Activated CD4-positive, alpha-beta T cell treated with anti-CD3 and anti-CD28 coated beads, Interleukin-2, amount 50 U/mL, for 4 hours (primary cell): Measurements from ENCODE around the gene MFN1.
"Not testable (repeated sequence)": the region's sequence is repeated elsewhere in the genome, so short reads cannot be mapped to it uniquely, and the experiment has no call there.

ENCODE experiments used
- DNase-seq, 2 experiments: peaks; one replicate each; pipeline ENCODE4 v3.0.0-alpha.2; 2020

The MFN1 gene

GRCh38 chr3:179347345-179348194, at the start of gene MFN1:
Gene MFN1 (plus strand): TSS chr3:179347709. CDS start chr3:179348852, 1,143 bp downstream.
- DNase-seq: peak; percentile 85 to 86

DNA sequence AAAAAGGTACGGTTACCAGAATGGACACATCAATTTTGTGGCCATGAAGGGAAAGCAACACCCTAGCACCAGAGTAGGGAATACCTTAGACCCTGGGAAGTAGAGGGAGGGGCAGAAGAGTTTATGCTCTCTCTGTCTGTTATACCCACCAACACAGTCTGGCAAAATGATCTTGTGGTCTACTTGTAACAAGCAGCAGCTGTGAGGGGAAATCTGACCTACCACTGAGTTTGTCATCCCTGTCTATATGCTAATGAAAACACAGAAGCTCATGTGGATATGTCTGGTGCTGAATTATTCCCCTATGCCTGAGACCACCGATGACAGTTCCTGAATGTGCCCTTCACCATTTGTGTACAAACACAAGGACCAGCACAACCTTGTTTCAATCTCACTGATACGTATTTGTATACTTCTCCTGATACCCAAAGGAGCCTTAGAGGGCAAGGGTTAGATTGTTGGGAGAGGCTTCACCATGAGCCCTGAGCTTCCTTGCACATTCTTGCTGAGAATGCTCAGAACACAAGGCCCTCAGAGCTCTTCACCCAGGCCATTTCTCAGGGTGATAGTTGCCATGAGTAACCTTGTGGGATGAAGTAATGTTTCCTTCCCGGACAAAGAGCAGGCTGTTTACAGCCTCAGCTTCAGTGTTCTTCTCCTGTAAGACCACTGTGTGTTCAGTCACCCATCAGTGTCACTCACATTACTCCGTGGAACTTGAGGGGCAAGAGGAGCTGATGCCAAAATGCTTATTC, 49.4 kb upstream of the MFN1 start:
- DNase-seq: no peak

GRCh38 chr3:179299316-179299715, 48.2 kb upstream of the MFN1 start:
- no peak for DNase-seq

- no peak for DNase-seq
These were observed 47.4 kb upstream of the MFN1 start for GRCh38 chr3:179299999-179300613.

- no peak for DNase-seq
These were observed 45.9 kb upstream of the MFN1 start for GRCh38 chr3:179301645-179302044.

DNA sequence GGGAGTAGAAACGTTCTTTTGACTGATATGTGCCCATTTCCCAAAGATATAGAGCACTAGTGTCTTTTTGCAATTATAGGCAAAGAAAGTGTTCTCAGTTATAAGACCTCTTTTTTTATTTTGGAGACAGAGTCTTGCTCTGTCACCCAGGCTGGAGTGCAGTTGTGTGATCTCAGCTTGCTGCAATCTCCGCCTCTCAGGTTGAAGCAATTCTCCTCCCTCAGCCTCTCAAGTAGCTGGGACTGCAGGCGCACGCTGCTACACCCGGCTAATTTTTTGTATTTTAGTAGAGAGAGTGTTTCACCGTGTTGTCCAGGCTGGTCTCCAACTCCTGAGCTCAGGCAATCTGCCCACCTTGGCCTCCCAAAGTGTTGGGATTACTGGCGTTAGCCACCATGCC, 45.4 kb upstream of the MFN1 start:
- no peak for DNase-seq

GRCh38 chr3:179304605-179305004, 42.9 kb upstream of the MFN1 start:
- no peak for DNase-seq

DNA sequence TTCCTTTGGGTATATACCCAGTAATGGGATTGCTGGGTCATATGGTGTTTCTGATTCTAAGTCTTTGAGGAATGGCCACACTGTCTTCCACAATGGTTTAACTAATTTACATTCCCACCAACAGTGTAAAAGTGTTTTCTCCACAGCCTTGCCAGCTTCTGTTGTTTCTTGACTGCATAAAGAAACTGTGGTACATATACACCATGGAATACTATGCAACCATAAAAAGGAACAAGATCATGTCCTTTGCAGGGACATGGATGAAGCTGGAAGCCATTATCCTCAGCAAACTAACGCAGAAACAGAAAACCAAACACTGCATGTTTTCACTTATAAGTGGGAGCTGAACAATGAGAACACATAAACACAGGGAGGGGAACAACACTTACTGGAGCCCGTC, 40.1 kb upstream of the MFN1 start:
- DNase-seq: not testable (repeated sequence)

DNA sequence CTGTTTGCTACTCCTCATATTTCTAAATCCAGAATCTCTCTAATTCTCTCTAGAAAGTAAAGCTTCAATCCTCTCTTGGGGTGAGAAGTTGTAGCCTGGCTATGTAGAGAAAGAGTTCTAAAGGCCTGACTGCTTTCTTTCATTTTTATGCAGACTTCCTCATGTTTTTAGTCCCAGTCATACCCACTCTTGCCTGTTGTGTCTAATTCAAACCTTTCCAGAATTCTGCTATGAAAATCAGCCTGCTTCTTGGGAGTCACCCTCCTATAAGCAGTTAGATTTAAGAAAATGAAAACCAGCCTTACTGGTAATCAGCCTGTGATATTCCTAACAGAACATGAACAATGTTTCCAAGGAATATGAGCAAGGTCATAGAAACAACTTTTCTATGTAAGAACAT, 39.5 kb upstream of the MFN1 start:
- DNase-seq: no peak

DNA sequence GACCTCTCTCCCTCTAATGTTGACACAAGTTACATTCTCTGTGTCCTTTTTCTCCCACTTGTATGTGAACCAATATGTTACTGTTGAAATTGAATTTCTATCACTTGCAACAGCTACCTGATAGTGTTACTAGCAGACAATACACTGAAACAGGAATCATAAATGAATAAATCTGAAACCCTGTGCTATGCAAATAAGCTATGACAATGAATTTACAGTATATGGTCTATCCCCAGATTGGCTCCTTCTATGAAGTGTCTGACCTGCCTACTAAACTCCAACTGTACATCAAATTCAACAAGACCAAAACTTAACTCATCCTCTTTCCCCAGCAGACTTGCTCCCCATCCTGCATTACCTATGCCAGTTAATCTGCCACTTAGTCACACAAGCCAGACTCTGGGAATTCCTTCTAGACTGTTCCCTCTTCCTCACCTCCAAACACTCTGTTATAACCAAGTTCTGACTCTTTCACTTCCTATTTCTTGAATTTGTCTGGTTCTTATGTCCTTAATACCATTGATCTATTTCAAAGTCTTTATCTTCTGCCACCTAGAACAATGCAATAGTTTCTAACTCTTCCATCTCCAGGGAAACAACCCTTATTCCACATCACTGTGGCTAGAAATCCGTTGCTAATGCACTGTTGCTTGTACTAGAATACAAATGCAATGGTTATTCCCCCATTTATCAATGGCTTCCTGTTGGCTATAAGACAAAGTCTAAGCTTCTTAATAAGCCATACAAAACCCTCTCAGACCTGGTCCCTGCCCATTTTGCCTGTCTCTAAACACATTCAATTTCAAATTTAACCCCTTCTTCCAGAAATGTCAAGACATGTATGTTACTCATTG, 38.1 kb upstream of the MFN1 start:
- DNase-seq: no peak

DNA sequence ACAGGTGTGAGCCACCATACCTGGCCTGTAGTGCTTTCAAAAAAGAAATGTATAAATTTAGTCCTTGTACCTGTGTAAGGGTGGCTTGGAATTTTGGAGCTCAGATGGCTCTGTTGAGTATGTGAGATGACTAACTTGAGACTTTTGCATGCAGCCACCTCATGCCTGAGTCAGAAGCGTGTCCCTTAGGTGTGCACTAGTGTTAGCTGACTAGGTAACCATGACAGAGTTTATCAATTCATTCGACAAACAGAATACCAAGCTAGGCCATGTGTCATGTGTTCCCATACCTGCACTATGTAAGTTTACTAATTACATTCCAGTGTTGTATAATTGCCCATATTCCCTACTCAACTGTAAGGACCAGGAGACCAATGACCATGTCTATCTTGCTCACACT, 28.6 kb upstream of the MFN1 start:
- DNase-seq: no peak

DNA sequence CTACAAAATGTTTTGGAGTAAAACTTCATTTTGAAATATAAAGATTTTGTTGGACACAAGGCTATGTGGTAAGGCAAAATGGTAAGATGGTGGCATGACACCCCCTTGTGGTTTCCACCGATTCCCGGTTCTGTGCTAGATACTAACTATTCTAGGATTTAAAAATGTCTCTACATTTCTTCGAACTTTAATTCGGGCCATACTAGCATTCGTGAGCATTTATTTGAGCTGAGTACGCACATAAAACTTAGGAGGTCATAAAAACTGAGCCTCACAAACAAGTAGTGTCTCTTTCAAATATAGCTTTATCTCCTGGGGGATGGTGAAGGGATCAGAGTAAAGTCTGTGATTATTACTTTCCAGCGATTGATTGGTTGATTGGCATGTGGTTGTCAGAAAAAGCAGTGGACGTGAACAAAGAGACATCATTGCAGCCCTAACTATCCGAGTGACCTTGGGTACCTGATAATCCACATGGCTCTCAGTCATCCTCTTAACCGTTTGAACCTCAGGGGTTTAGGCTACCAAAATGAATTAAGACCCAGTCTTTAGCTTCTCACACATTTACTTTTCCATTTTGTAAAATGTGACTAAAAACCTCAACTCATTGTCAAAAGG, 25.7 kb upstream of the MFN1 start:
- peak in 1 of 2 experiments; percentile 15 for DNase-seq

DNA sequence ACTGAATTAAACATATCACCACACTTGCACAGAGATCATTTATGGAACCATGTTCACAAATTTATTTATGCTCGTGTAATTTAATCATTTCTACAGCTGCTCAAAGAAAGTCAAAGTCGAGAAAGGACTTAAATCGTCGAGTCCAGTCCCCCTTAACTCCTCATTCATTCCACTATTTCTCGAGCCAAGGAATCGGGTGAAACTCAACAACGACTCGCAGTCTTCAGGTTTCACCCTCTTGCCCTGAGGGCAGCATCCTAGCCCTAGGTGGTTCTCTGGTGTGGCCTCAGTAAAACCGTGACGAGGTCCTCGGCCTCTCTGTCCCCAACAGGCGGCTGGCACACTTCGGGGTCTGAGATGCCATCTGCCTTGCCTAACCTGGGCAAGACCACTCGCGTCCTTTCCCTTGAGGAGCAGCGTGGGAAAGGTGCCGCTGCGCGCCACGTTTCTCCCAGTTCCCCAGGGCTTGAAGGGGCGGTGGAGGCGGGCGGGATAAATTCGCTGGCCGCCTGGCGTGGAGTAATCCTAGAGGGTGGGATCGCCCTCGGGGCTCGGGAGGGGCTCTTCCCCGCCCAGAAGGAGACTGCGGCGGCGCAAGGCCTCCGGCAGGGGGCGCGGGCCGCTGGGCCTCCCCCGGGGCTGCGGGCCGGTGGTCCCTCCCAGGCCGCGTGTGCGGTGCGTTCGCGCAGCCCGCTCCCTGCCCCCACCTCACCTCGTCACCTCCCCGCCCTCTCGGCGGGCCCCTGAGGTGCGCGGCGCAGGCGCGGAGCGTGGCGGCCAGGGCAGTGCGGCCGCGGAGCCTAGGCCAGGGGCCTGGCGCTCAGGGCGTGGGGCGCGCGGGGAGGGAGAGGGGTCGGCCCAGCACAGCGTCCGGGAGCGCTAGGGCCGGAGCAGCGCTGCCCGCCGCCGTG, 25.0 kb upstream of the MFN1 start, which contains the start of gene ZNF639:
Gene ZNF639 (plus strand): TSS at position 746 of the 911 bp plus-strand sequence. CDS start 5,263 bp downstream, outside the sequence.
- DNase-seq: peak; percentile 76 to 79

DNA sequence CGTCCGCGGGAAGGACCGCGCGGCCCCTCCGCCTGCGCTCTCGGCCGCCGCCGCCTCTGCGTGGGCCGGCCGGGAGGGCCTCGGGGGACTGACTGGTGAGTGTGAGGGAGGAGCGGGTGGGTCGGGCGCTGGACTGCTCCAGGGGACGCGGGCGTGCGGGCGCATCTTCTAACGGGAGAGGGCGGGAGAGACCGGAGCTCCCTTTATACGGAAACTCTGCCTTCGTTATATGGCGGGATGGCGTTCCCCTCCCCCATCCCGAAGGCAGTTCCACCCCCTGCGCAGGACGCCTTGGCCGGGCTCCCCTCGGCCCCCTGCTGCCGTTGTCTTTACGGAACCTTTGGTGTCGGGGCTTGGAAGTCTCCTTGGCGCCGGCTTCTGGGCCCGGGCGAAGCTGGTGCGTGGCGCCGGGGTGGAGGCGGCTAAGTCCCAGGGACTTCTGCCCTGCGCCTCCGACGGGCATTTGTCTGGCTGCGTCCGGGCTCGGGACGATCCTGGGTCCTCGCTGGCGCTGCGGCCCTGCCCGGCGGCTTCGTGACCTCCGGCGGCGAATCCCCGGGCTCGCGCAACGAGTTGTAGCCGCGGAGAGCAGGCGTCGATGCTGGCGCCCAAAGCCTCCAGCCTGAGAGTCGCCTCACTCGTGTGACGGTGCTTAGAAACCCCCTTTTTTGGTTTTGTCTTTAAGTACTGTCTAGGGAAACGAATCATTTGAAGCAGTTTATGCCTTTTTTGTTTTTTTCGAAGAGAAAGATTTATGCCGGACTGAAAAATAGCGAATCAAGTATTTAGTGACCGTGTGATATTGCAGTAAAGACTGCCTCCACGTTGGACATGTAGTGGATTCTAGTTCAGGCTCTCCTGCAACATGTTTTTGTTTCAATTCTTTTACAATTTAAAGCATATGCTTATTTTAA, 24.1 kb upstream of the MFN1 start:
- peak; percentile 49 to 50 for DNase-seq

DNA sequence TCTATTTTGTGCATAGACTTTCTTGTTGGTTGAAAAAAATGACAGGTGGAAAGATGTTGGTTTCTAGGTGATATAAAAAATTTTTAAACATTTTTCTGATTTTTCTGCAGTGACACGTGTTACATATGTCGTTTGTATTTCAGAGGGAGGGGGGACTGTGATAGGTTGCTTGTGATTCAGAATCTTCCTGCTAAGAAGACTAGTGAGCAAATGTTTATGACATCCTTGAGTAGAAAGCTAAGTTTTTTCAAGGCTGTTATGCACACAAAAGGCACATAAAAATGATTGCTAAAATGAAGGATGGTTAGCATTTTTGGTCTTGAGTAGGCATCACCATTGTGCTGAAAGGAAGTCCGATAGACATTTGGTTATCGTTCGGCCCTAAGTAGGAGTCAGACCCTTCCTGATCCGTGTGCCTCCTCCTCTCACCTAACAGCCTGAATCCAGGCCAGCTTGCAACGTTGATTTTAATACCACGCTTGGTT, 23.2 kb upstream of the MFN1 start:
- no peak for DNase-seq

- DNase-seq: no peak
These were observed 17.1 kb upstream of the MFN1 start for GRCh38 chr3:179330438-179330837.

DNA sequence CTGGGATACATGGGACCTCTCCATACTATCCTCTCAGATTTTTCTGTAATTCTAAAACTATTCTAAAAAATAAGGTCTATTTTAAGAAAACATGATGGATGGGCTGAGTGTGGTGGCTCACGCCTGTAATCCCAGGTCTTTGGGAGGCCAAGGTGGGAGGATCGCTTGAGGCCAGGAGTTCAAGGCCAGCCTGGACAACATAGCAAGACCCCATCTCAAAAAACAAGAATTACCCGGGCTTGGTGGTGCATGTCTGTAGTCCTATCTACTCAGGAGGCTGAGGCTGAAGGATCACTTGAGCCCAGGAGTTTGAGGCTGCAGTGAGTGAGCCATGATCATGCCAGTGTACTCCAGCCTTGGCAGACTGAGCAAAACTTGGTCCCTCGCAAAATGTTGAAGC, 15.3 kb upstream of the MFN1 start:
- no peak for DNase-seq

DNA sequence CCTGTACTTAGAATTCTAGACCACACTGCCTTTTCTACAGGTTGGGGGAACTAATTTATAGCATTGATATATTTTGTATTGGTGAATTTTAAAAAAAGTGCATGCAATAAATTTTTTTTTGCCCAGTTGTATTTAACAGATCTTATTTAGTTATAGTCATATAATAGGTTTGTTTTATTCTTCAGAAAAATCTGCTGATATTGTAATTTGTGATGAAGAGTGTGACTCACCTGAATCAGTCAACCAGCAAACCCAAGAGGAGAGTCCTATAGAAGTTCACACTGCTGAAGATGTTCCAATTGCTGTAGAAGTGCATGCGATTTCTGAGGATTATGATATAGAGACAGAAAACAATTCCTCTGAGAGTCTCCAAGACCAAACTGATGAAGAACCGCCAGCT, 14.4 kb upstream of the MFN1 start:
- no peak for DNase-seq

- DNase-seq: no peak
These were observed 11.1 kb upstream of the MFN1 start for GRCh38 chr3:179336345-179336929.
